K562 (cell line): ENCODE results near the gene C1QTNF6. TPM values are rescaled to one million over a fixed set of nuclear protein-coding genes. Genes with fewer than 3 reads are reported as not detected.

ENCODE experiments used
- ATAC-seq: fragments of 200-7000 bp; cut with Tn5 transposase; 3 replicates; pipeline ENCODE4 v1.9.1; 2020; ENCODE audit warnings: moderate library complexity
- BruUV-seq: library from RNA; stranded (reverse); fragments of 400-500 nt; replicated peaks from 2 replicates; lab custom pipeline; 2021; lab: Mats Ljungman, UMichigan
- CTCF ChIA-PET: fragments of 300-600 bp; formaldehyde crosslinking; extraction: SDS; loops from one replicate; lab custom pipeline; 2021; ENCODE audit warnings: low intra/inter-chr PET ratio; lab: Yijun Ruan, JAX
- POLR2A ChIA-PET: fragments of 300-600, 350-650 bp; sonication (Branson Sonifier 250); formaldehyde crosslinking; extraction: SDS; loops from one replicate; lab custom pipeline; 2021; ENCODE audit warnings: antibody characterized with exemption, inconsistent platforms; lab: Yijun Ruan, JAX
- DNase-seq, 4 experiments: peaks; one replicate each; pipeline versions ENCODE4 v3.0.0 to v3.0.0-alpha.2; 2011 to 2018; ENCODE audit warnings: low spot score in 3 of 4, mixed read lengths in 3 of 4; ENCODE audit errors: extremely low read depth in 1 of 4
- FAIRE-seq: peaks from 2 replicates; lab custom pipeline; 2011; peaks lifted over from hg19 to GRCh38; lab: Jason Lieb, UNC
- H2AFZ ChIP-seq: 2 replicates; pipeline ENCODE4 v1.6.0; 2011; ENCODE audit warnings: low read depth, low read length, control low read depth, inconsistent platforms
- H3K27ac ChIP-seq: fragments of 200-600 bp; 3 replicates; pipeline ENCODE4 v1.8.0; 2011; ENCODE audit warnings: low read depth, mild to moderate bottlenecking, control low read depth, inconsistent platforms, low read length, moderate library complexity, mixed read lengths; ENCODE audit errors: extremely low read depth
- H3K27me3 ChIP-seq, 2 experiments: fragments of 300-600 bp in 1 of 2; 2 replicates in 1 of 2; 3 replicates in 1 of 2; pipeline versions ENCODE4 v1.6.0 to v1.8.0; 2011; ENCODE audit warnings: inconsistent platforms in 2 of 2, low read length in 2 of 2, mild to moderate bottlenecking in 1 of 2, mixed read lengths in 1 of 2, moderate library complexity in 1 of 2; ENCODE audit not compliant: control insufficient read depth in 2 of 2, insufficient read depth in 2 of 2
- H3K36me3 ChIP-seq: fragments of 300-600 bp; 3 replicates; pipeline ENCODE4 v1.8.0; 2011; ENCODE audit warnings: mild to moderate bottlenecking, low read length, inconsistent platforms; ENCODE audit not compliant: control insufficient read depth, insufficient read depth
- H3K4me1 ChIP-seq, 2 experiments: fragments of 200-600 bp in 1 of 2; replicated peaks in 1 of 2; 2 replicates in 1 of 2; 3 replicates in 1 of 2; pipeline versions ENCODE4 v1.5.1 to v1.8.0; 2011; ENCODE audit warnings: inconsistent platforms in 2 of 2, low read length in 2 of 2, mild to moderate bottlenecking in 1 of 2, mixed read lengths in 1 of 2, moderate library complexity in 1 of 2; ENCODE audit not compliant: control insufficient read depth in 2 of 2, insufficient read depth in 2 of 2
- H3K4me2 ChIP-seq: 2 replicates; pipeline ENCODE4 v1.6.1; 2011; ENCODE audit warnings: low read length, control low read depth, inconsistent platforms, mixed read lengths; ENCODE audit not compliant: insufficient read depth
- H3K4me3 ChIP-seq: fragments of 200-600 bp; sonication (generic), shearing (Covaris generic); 2 replicates; pipeline ENCODE4 v1.5.1; 2016; ENCODE audit warnings: control low read depth, inconsistent platforms
- H3K79me2 ChIP-seq: fragments of 200-600 bp; 3 replicates; pipeline ENCODE4 v1.8.0; 2011; ENCODE audit warnings: low read length, inconsistent platforms; ENCODE audit not compliant: control insufficient read depth, insufficient read depth
- H3K9ac ChIP-seq, 2 experiments: 2 replicates each; pipeline versions ENCODE4 v1.6.0 to v1.6.1; 2011; ENCODE audit warnings: low read depth in 2 of 2, low read length in 2 of 2, control low read depth in 1 of 2, inconsistent platforms in 1 of 2, mild to moderate bottlenecking in 1 of 2, mixed read lengths in 1 of 2; ENCODE audit not compliant: insufficient read depth in 1 of 2
- H3K9me1 ChIP-seq: one replicate; pipeline ENCODE4 v1.6.0; 2011; ENCODE audit warnings: inconsistent platforms, mild to moderate bottlenecking, low read length, moderate library complexity; ENCODE audit not compliant: control insufficient read depth, insufficient read depth
- H3K9me3 ChIP-seq: replicated peaks from 2 replicates; pipeline ENCODE4 v1.5.1; 2011; ENCODE audit warnings: low read depth, low read length, inconsistent platforms; ENCODE audit not compliant: control insufficient read depth, insufficient read depth
- H4K20me1 ChIP-seq: replicated peaks from 2 replicates; pipeline ENCODE4 v1.6.1; 2011; ENCODE audit warnings: low read length, inconsistent platforms, mixed read lengths; ENCODE audit not compliant: control insufficient read depth, insufficient read depth
- FOSL1 ChIP-seq: fragments of 200-800 bp; sonication (Bioruptor generic); conservative IDR thresholded peaks from 2 replicates; pipeline ENCODE4 v1.6.1; 2016; ENCODE audit warnings: missing genetic modification characterization, missing compliant biosample characterization
- GTF2B ChIP-seq: IDR thresholded peaks from 2 replicates; pipeline ENCODE4 v1.6.1; 2011; ENCODE audit not compliant: insufficient read length; ENCODE audit errors: extremely low read depth
- HOXB6 ChIP-seq: fragments of 250-450 bp; sonication (Bioruptor Pico); IDR thresholded peaks from 2 replicates; pipeline ENCODE4 v1.5.1; 2022; ENCODE audit warnings: mild to moderate bottlenecking, borderline replicate concordance
- MYNN ChIP-seq, 2 experiments: sonication (generic); formaldehyde crosslinking in 1 of 2; IDR thresholded peaks; 2 replicates each; pipeline versions ENCODE4 v1.5.0 to v1.6.1; 2016 to 2020; ENCODE audit warnings: antibody characterized with exemption in 1 of 2, missing genetic modification reagents in 1 of 2
- NCOA1 ChIP-seq: fragments of 450-650 bp; IDR thresholded peaks from 2 replicates; pipeline ENCODE4 v1.6.1; 2016; ENCODE audit warnings: low read depth
- NFRKB ChIP-seq: fragments of 450-650 bp; IDR thresholded peaks from 2 replicates; pipeline ENCODE4 v1.6.1; 2016; ENCODE audit warnings: low read depth
- NR1H2 ChIP-seq: sonication (generic); formaldehyde crosslinking; IDR thresholded peaks from 2 replicates; pipeline ENCODE4 v1.4.0; 2020; ENCODE audit warnings: mild to moderate bottlenecking, missing genetic modification reagents
- TGIF2 ChIP-seq: sonication (generic); formaldehyde crosslinking; IDR thresholded peaks from 2 replicates; pipeline ENCODE4 v1.8.1; 2022; ENCODE audit warnings: mild to moderate bottlenecking, missing genetic modification reagents, moderate library complexity
- XRCC3 ChIP-seq: fragments of 450-650 bp; IDR thresholded peaks from 2 replicates; pipeline ENCODE4 v1.6.1; 2017; ENCODE audit warnings: mild to moderate bottlenecking, moderate library complexity
- ZBTB1 ChIP-seq: sonication (generic); formaldehyde crosslinking; IDR thresholded peaks from 2 replicates; pipeline ENCODE4 v1.8.1; 2023; ENCODE audit warnings: missing genetic modification reagents, low read depth, mild to moderate bottlenecking, borderline replicate concordance
- ZNF398 ChIP-seq: fragments of 250-450 bp; sonication (Bioruptor Pico); IDR thresholded peaks from 2 replicates; pipeline ENCODE4 v1.8.0; 2021; ENCODE audit warnings: moderate library complexity, mild to moderate bottlenecking, inconsistent platforms
- WGBS: fragments of 100-300 bp; shearing (Covaris generic); methylation state at CpG from one replicate; pipeline ENCODE4 v1.1.6; 2016; ENCODE audit warnings: low coverage, mixed read lengths; ENCODE audit not compliant: insufficient coverage; ENCODE audit errors: missing lambda C conversion rate; 5-methylcytosine and 5-hydroxymethylcytosine counted together
- in situ Hi-C: fragments of 300-500 bp; cut with MboI; formaldehyde crosslinking; loops from 4 replicates; pipeline ENCODE4 v1.15.0; 2018; ENCODE audit warnings: inconsistent platforms, mixed read lengths
- intact Hi-C: fragments of 100-400 bp; cut with micrococcal nuclease; formaldehyde crosslinking; loops from 2 replicates; pipeline ENCODE4 v1.14.2; 2022
- polyA plus RNA-seq, 8 experiments: library from polyadenylated mRNA; depleted of rRNA in 4 of 8; stranded (reverse) in 5 of 8; unstranded in 3 of 8; fragments of >200 nt; fragmentation: Nextera tagmentation in 2 of 8; fragmentation: Illumina TruSeq in 1 of 8; extraction: Ambion mirVana in 2 of 8; extraction: Trizol in 1 of 8; gene quantifications; 2 replicates each; pipeline versions ENCODE4 v1.2.1 to v1.2.3, GENCODE V29; 2011 to 2014; ENCODE audit warnings: inconsistent platforms in 1 of 8, missing spikeins in 1 of 8
- total RNA-seq, 7 experiments: library from RNA; depleted of rRNA in 6 of 7; stranded (reverse); fragments of >200 nt in 6 of 7; fragmentation: Illumina TruSeq in 2 of 7; extraction: Trizol in 2 of 7; gene quantifications; 2 replicates each; pipeline versions ENCODE4 v1.2.1 to v1.2.3, GENCODE V29; 2011 to 2021; ENCODE audit warnings: low replicate concordance in 1 of 7

Gene C1QTNF6
- total and polyA plus RNA-seq, 9 of the 15 experiments (the other 6 are each of a cell fraction or from before 2014, with no cell fraction given), result 0.18 to 0.92 (median 0.55) TPM

GRCh38 chr22:37206841-37207821, 19.1 kb upstream of the C1QTNF6 start:
- intact Hi-C loops, result no loop called here
- POLR2A ChIA-PET, result no interaction called here
- no peak for FAIRE-seq

More at GRCh38 chr22:37206841-37207821, 19.1 kb upstream of the C1QTNF6 start:
- no peak overlapping the region for H3K9ac ChIP-seq
- no peak overlapping the region for H3K27ac ChIP-seq
- no peaks in the 10 kb centered on the region for H3K9me1 ChIP-seq
- peaks cover 0 to 3% of the 10 kb centered on the region in 2 experiments; a peak in 1 of 5 replicates for H3K27me3 ChIP-seq
- no peak overlapping the region for H2AFZ ChIP-seq
- no TSS peak for BruUV-seq
- H3K79me2 ChIP-seq, result no peaks in the 10 kb centered on the region
- H3K36me3 ChIP-seq, result no peaks in the 10 kb centered on the region
- WGBS, result 28% methylated on average over 16 of the region's 71 CpGs
- TF ChIP-seq ZBTB1 (CRISPR knock-in tag) (no peak), GTF2B (no peak), NR1H2 (CRISPR knock-in tag) (no peak), HOXB6 (CRISPR knock-in tag) (no peak), ZNF398 (CRISPR knock-in tag) (no peak), MYNN (IDR thresholded peaks at IDR 0.05) (no peak), MYNN (CRISPR knock-in tag; IDR thresholded peaks at IDR 0.05) (no peak), XRCC3 (no peak), NCOA1 (no peak), FOSL1 (no peak), TGIF2 (no peak), NFRKB (no peak)
- no peak overlapping the region for H3K4me2 ChIP-seq
- no peak for ATAC-seq
- H4K20me1 ChIP-seq, result no peaks in the 10 kb centered on the region
- no peaks in the 10 kb centered on the region for H3K9me3 ChIP-seq
- in situ Hi-C loops, result no loop called here
- CTCF ChIA-PET, result no interaction called here
- H3K4me3 ChIP-seq, result no peak overlapping the region
- peaks cover 0 to 29% of the 10 kb centered on the region in 2 experiments; a peak in 3 of 5 replicates for H3K4me1 ChIP-seq
- no peak for DNase-seq
